NOMO-1 treated with DMSO at 0.1 percent for 48 hours (cell line): ENCODE results near the gene PGLYRP3.
"Not testable (repeated sequence)": the region's sequence is repeated elsewhere in the genome, so short reads cannot be mapped to it uniquely, and the experiment has no call there.

Source experiments
- DNase-seq: peaks from one replicate; lab custom pipeline; 2025; ENCODE audit not compliant: unreplicated experiment; lab: John Stamatoyannopoulos, UW

Gene PGLYRP3

GRCh38 chr1:153318145-153318544, 5.4 kb upstream of the PGLYRP3 start:
- not testable (repeated sequence) for DNase-seq

GRCh38 chr1:153316013-153316412, 3.3 kb upstream of the PGLYRP3 start:
- not testable (repeated sequence) for DNase-seq

DNA sequence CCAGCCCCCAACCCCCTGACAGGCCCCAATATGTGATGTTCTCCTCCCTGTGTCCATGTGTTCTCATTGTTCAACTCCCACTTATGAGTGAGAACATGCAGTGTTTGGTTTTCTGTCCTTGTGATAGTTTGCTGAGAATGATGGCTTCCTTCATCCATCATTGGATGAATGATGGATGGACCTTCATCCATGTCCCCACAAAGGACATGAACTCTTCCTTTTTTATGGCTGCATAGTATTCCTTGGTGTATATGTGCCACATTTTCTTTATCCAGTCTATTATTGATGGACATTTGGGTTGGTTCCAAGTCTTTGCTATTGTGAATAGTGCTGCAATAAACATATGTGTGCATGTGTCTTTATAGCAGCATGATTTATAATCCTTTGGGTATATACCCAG, 1.6 kb upstream of the PGLYRP3 start:
- not testable (repeated sequence) for DNase-seq

DNA sequence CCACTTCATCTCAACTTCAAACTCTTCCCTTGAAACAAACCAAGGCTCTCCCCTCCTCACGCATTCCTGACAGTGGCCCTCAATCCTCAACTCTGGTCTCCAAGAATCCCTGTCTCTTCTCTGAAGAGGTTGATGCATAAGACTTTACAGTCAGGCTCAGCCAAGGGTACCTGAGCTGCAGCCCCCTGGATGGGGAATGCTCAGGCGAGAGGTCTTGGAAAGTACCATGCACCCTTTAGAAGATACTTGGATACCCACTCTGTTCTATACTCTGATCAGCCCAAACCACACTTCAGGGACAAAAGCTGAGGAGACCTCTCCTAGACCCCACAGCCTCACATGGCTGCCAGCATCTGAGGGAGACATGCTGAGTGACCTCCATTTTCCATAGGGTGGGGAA, 536 bp upstream of the PGLYRP3 start:
- DNase-seq: no peak

DNA sequence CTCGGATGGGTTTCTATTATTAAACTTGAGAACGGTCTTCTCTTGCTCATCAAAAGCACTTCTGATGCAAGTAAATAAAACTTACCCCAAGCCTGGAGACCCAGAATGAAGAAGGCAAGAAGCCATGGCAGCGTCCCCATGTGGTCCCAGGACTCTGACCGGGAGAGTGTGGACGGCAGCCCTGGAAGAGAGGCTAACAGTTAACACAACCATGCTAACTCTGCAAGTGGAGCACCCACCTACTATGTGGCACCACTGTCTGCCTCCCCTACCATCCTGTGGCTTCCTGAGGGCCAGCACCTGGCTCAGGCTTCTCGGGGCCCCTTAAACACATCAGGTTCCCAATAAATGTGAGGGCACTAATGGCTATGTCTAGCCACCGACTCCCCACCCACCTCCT, 2.2 kb downstream of the PGLYRP3 start:
- no peak for DNase-seq

DNA sequence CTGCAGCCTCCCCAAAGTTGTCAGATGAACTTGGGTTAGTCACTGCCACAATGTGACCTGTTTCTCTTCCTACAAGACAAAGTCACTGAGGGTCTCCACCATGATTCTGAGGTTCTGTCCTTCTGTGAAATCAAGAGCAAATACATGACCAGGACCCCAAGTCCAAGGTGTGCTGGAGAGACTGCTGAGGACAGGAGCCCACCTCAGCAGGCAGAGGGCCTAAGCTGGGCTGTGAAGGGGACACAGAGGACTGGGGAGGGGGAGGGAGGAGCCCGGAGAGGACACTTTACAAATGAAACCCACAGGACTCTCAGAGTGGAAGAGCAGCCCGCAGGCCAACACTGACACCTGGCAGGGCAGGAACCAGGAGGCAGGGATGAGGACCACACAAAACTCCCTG, 3.3 kb downstream of the PGLYRP3 start:
- DNase-seq: no peak

DNA sequence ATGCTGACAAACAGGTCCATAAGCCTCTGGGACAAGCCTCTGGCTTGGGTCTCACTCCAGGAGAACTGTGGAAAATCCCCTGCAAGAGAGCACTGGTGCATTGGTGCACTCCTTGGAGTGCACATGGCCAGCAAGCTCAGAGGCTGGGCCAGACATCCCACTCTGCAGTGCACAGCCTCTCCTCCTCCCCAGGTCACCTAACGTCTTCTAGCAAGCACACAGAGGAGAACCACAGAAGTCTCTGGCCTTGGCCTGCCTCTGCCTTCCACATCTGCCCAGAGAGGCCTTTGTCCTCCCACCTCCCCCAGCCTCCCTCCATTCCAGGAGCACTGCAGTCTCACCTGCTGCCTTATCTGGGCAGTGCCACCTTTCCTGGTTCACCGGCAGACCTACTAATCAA, 4.2 kb downstream of the PGLYRP3 start:
- no peak for DNase-seq

DNA sequence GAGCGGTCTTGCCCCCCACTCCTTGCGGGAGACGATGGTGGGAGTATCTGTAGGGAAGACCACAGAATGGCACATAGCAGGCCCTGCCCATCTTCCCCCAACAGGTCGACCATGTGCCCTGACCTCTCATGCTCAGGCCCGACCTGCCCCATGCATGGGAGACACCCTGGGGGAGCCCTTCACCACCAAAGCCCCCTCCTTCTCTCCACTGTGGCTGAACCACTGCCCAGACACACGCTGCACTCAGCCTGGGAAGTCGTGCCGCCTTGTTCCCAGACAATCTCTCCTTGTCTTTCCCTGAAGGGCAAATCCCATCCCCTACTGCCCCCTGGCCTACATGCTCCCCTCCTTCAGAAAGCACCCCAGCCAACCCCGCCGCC, 5.5 kb downstream of the PGLYRP3 start:
- DNase-seq: no peak

GRCh38 chr1:153306303-153307220, 6.2 kb downstream of the PGLYRP3 start:
- peak; percentile 59 for DNase-seq

GRCh38 chr1:153305682-153306081, 7.1 kb downstream of the PGLYRP3 start:
- DNase-seq: no peak

DNA sequence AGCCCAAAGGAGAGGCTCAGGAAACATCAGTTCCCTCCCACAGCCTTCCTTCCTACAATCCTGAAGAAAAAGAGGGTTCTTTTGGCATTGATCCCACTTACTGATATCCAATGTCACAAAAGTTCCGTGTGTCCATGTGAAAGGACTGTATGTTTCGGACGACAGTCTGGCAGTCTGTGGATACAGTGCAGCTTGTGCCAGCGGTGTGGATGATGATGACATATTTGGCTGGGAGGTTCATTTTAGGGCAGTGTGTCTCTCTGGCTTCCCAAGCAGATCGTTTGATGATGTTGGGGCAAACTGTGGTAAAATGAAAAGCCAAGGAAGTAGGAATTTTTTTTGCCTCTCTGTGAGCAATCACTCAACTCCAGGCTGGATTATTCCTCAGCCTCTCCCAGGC, 10.4 kb downstream of the PGLYRP3 start:
- DNase-seq: no peak

DNA sequence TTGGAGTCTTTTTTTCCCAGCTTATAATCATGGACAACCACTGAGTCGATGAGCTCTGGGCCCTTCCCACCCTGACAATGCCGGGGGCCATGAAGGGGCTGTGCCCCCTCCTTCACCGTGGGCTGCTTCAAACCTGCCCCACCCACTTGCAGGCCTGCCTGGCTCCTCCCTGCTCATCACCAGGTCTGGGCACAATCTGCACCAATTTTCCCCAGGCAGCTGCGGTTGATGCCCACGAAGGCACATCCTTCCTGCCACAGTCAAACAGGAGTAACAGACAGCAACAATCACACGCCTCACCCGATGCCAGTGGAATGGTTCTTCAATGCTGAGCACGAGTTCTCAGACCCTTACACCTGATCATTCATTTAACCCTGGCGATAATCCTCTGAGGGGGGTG, 18.9 kb downstream of the PGLYRP3 start:
- DNase-seq: no peak

DNA sequence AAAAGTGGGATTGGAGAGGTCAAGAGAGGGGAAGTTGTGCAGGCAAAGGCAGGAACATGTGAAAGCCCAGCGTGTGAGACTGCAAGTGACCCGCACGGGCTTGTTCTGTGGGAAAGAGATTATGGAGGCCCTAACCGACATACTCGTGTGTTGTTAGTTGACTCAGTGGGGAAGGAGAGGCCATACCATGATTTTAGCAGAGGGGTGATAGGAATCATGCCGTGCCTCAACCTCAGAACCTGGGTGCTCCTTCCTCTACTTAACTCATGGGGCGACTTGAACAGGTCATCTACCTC, 19.3 kb downstream of the PGLYRP3 start:
- no peak for DNase-seq

DNA sequence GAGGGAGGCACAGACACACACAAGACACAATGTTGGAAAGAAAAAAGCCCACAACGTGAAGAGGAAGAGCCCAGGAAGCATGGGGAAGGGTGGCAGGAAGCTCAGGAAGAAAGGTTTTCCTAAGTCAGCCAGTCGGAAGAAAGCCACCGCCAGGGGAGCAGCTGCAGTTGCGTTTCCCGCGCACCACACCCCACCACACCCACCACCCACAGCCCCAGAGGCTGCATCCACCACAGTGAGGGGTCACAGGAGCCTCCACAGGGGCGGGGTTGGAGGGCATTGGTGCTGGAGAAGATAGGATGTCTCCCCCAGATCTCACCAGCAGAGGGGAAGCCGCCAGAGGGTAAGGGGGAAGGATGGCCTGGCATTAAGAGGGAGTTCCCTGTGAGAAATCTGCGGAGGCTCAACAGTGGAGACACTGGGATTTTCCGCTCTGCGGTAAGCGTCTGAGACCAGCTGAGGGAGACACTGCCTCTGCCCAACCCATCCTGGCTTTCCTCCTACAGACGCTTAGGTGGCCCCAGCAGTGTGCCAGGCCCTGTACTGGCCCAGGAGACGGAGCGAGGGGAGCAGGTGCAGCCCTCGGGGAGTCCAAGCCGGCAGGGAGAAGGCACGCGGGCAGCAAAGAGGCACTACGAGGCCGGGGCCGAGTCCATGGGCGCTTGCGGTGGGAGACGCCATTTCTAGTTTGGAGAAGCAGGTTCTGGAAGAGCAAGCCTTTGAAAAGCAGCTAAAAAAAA, 19.8 kb downstream of the PGLYRP3 start:
- DNase-seq: no peak

- no peak for DNase-seq
These were observed 20.6 kb downstream of the PGLYRP3 start for GRCh38 chr1:153292185-153292584.

DNA sequence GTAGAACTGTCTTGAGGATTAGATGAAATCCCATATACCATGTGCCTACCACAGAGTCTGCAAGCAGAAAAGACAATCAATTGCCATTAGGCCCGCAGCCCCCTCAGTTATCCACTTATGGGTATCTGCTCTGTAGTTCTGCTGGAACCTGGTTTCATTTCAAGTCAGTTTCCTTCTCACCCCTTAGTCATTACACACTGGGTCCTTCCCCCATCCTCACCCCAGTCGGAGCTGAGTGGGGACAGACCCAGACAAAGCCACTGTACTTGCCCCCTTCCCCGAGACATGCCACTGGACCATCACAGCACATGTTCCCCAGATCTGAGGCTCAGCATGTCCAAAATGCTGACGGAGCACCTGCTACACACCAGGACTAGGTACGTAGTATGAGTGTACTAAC, 21.2 kb downstream of the PGLYRP3 start:
- no peak for DNase-seq

DNA sequence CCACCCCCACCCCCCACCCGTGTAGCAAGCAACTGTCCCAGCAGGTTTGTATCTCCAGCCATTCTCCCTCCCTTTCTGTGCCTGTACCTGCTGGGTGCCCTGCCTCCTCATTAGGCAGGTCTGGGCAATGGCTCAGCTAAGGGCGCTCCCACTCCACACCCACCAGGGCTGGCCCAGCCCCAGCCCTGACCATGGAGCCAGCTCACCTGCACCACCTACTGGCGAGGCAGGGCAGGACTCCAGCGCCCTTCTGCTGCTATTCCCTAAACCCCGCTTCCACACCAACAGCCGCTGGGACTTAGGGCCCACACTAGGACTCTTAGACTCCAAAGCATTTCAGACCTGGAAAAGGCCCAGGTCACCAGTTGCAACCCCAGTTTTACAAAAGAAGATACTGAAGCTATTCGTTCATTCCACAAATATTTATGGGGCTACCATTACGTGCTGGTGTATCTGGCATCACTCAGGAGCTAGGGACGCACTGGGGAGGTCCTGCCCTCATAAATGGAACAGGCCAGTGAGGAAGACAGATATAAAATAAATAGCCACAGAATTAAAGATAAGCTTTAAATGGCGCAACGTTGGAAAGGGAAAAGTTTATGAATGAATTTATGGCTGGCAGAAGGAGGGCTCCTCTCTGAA, 24.0 kb downstream of the PGLYRP3 start:
- no peak for DNase-seq

DNA sequence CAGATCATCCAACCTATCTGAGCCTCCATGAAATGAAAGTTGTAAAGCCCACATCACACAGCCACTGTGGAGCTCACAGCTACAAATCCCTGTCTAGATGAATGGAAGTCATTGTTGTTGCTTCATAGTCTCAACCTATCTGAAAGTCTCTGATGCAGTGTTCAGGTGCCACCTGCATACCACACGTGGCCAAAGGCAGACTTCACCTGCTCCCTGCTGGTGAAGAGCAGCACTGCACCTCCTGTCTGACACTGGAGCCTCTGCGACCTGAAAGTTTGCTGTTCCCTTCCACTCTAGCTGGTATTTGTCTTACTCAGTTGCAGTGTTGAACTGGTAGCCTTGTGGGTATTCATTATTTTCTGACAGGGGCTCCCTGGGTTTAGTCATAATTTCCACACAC, 34.9 kb downstream of the PGLYRP3 start:
- peak; percentile 23 for DNase-seq

DNA sequence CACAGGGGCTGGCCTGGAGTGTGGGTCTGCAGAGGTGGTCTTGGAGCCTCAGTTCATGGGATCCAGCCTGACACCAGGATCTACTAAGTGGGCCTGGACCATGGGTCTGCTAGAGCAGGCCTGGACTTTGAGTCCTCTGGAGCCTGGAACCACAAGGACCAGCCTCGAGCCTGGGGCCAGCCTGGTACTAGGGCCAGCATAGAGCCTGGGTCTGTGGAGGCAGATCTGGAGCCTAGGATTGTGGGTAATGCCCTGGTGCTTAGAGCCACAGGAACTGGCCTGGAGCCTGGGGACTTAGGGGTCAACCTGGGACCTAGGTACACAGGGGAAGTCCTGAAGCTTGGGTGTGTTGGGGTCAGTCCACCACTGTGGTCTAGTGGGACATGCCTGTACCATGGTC, 40.6 kb downstream of the PGLYRP3 start:
- DNase-seq: no peak

GRCh38 chr1:153271711-153272110, 41.0 kb downstream of the PGLYRP3 start:
- DNase-seq: no peak

GRCh38 chr1:153265457-153265856, 47.3 kb downstream of the PGLYRP3 start:
- no peak for DNase-seq
